HepG2 (cell line): ENCODE measurements around the gene ASCC2. TPM values are rescaled to one million over a fixed set of nuclear protein-coding genes. Genes with fewer than 3 reads are reported as not detected.

Source experiments
- ARNT2 ChIP-seq: sonication (generic); formaldehyde crosslinking; IDR thresholded peaks from 2 replicates; pipeline ENCODE4 v1.8.0; 2022; ENCODE audit warnings: mild to moderate bottlenecking, low read depth, missing genetic modification reagents, moderate library complexity
- IRX3 ChIP-seq: sonication (generic); formaldehyde crosslinking; IDR thresholded peaks from 2 replicates; pipeline ENCODE4 v1.8.1; 2023; ENCODE audit warnings: mild to moderate bottlenecking, low read depth, missing genetic modification reagents, borderline replicate concordance
- MEIS1 ChIP-seq: sonication (generic); formaldehyde crosslinking; IDR thresholded peaks from 2 replicates; pipeline ENCODE4 v1.9.0; 2021; ENCODE audit warnings: mild to moderate bottlenecking, missing genetic modification reagents, moderate library complexity, borderline replicate concordance
- MLX ChIP-seq: IDR thresholded peaks from 2 replicates; pipeline ENCODE4 v1.6.1; 2016
- MXI1 ChIP-seq: IDR thresholded peaks from 3 replicates; pipeline ENCODE4 v1.6.1; 2012; ENCODE audit warnings: low read depth, low read length, inconsistent platforms, borderline replicate concordance
- NRL ChIP-seq: sonication (generic); formaldehyde crosslinking; IDR thresholded peaks from 2 replicates; pipeline ENCODE4 v1.5.0; 2020; ENCODE audit warnings: missing genetic modification reagents, mild to moderate bottlenecking, moderate library complexity, borderline replicate concordance
- PHF8 ChIP-seq: sonication (generic); formaldehyde crosslinking; IDR thresholded peaks from 2 replicates; pipeline ENCODE4 v1.5.0; 2020; ENCODE audit warnings: missing genetic modification reagents
- SALL2 ChIP-seq: sonication (generic); formaldehyde crosslinking; IDR thresholded peaks from 2 replicates; pipeline ENCODE4 v1.8.1; 2023; ENCODE audit warnings: mild to moderate bottlenecking, missing genetic modification reagents, inconsistent platforms
- SKI ChIP-seq: fragments of 450-650 bp; IDR thresholded peaks from one replicate; pipeline ENCODE4 v1.6.1; 2018; ENCODE audit warnings: mild to moderate bottlenecking; ENCODE audit not compliant: partially characterized antibody
- TAF15 ChIP-seq: fragments of 200-400 bp; formaldehyde crosslinking; IDR thresholded peaks from one replicate; pipeline ENCODE4 v1.6.1; 2018; ENCODE audit warnings: mild to moderate bottlenecking, low read depth, low read length; ENCODE audit not compliant: poor library complexity, severe bottlenecking
- TBX2 ChIP-seq: sonication (generic); formaldehyde crosslinking; IDR thresholded peaks from 2 replicates; pipeline ENCODE4 v1.5.0; 2020; ENCODE audit warnings: missing genetic modification reagents, mild to moderate bottlenecking, borderline replicate concordance
- TOPORS ChIP-seq: sonication (generic); formaldehyde crosslinking; IDR thresholded peaks from 2 replicates; pipeline ENCODE4 v1.8.0; 2023; ENCODE audit warnings: mild to moderate bottlenecking, missing genetic modification reagents
- ZBTB14 ChIP-seq: sonication (generic); formaldehyde crosslinking; IDR thresholded peaks from 2 replicates; pipeline ENCODE4 v1.4.0; 2020; ENCODE audit warnings: missing genetic modification reagents
- ZFY ChIP-seq: sonication (generic); formaldehyde crosslinking; IDR thresholded peaks from 2 replicates; pipeline ENCODE4 v1.4.0; 2020; ENCODE audit warnings: missing genetic modification reagents
- ZNF230 ChIP-seq: sonication (generic); formaldehyde crosslinking; IDR thresholded peaks from 2 replicates; pipeline ENCODE4 v1.4.0; 2020; ENCODE audit warnings: mild to moderate bottlenecking, missing genetic modification reagents
- ZNF709 ChIP-seq: sonication (generic); formaldehyde crosslinking; IDR thresholded peaks from 2 replicates; pipeline ENCODE4 v1.5.0; 2020; ENCODE audit warnings: mild to moderate bottlenecking, missing genetic modification reagents
- polyA plus RNA-seq, 8 experiments: library from polyadenylated mRNA; depleted of rRNA in 3 of 8; stranded (reverse) in 7 of 8; unstranded in 1 of 8; fragments of >200 nt; fragmentation: Illumina TruSeq in 4 of 8; extraction: Trizol in 4 of 8; gene quantifications; 2 replicates each; pipeline versions ENCODE4 v1.2.1 to v1.2.3, GENCODE V29; 2011 to 2016; ENCODE audit warnings: low read depth in 4 of 8, missing spikeins in 1 of 8, mixed read lengths in 1 of 8; ENCODE audit not compliant: insufficient read depth in 1 of 8
- total RNA-seq, 5 experiments: library from RNA; depleted of rRNA; stranded (reverse); fragments of >200 nt; fragmentation: Illumina TruSeq; extraction: Trizol; gene quantifications; 2 replicates each; pipeline ENCODE4 v1.2.3, GENCODE V29; 2016; ENCODE audit warnings: low read depth in 1 of 5
- TF ChIP-seq, protein P1 (sequence below): sonication (generic); formaldehyde crosslinking; IDR thresholded peaks from 2 replicates; pipeline ENCODE4 v1.4.0; 2020; ENCODE audit warnings: missing genetic modification reagents
- TF ChIP-seq, protein P2 (sequence below): sonication (generic); formaldehyde crosslinking; IDR thresholded peaks from 2 replicates; pipeline ENCODE4 v1.8.1; 2023; ENCODE audit warnings: mild to moderate bottlenecking, inconsistent platforms, moderate library complexity, missing genetic modification reagents, borderline replicate concordance
- TF ChIP-seq, protein P3 (sequence below): sonication (generic); formaldehyde crosslinking; IDR thresholded peaks from 2 replicates; pipeline ENCODE4 v1.4.0; 2020; ENCODE audit warnings: low read depth, mild to moderate bottlenecking, missing genetic modification reagents

The ASCC2 gene
- total and polyA plus RNA-seq, 2 of the 13 experiments (the other 11 are each of a cell fraction or from before 2014, with no cell fraction given), result 26.2 to 26.3 TPM

- TF ChIP-seq, protein P1, sequence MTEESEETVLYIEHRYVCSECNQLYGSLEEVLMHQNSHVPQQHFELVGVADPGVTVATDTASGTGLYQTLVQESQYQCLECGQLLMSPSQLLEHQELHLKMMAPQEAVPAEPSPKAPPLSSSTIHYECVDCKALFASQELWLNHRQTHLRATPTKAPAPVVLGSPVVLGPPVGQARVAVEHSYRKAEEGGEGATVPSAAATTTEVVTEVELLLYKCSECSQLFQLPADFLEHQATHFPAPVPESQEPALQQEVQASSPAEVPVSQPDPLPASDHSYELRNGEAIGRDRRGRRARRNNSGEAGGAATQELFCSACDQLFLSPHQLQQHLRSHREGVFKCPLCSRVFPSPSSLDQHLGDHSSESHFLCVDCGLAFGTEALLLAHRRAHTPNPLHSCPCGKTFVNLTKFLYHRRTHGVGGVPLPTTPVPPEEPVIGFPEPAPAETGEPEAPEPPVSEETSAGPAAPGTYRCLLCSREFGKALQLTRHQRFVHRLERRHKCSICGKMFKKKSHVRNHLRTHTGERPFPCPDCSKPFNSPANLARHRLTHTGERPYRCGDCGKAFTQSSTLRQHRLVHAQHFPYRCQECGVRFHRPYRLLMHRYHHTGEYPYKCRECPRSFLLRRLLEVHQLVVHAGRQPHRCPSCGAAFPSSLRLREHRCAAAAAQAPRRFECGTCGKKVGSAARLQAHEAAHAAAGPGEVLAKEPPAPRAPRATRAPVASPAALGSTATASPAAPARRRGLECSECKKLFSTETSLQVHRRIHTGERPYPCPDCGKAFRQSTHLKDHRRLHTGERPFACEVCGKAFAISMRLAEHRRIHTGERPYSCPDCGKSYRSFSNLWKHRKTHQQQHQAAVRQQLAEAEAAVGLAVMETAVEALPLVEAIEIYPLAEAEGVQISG (CRISPR knock-in tag), result peak; percentile 84
- TF ChIP-seq SALL2 (0 out of 2 replicates have a peak, but pooled peaks have one; percentile 43), TOPORS (CRISPR knock-in tag) (no peak), TBX2 (peak; percentile 57; the same call in 1 of the 2 replicates), NRL (CRISPR knock-in tag) (0 out of 2 replicates have a peak, but pooled peaks have one; percentile 28), MEIS1 (CRISPR knock-in tag) (peak; percentile 75; the same call in 1 of the 2 replicates), SKI (peak; percentile 81), ARNT2 (CRISPR knock-in tag) (0 out of 2 replicates have a peak, but pooled peaks have one; percentile 27), IRX3 (CRISPR knock-in tag) (no peak), ZNF709 (peak; percentile 49; the same call in 1 of the 2 replicates), MXI1 (peak; percentile 80; the same call in 1 of the 3 replicates), ZBTB14 (CRISPR knock-in tag) (no peak), MLX (0 out of 2 replicates have a peak, but pooled peaks have one; percentile 27), ZNF230 (CRISPR knock-in tag) (peak; percentile 38; the same call in 1 of the 2 replicates), PHF8 (peak; percentile 84), TAF15 (no peak), ZFY (peak; percentile 82)
- TF ChIP-seq, protein P2, sequence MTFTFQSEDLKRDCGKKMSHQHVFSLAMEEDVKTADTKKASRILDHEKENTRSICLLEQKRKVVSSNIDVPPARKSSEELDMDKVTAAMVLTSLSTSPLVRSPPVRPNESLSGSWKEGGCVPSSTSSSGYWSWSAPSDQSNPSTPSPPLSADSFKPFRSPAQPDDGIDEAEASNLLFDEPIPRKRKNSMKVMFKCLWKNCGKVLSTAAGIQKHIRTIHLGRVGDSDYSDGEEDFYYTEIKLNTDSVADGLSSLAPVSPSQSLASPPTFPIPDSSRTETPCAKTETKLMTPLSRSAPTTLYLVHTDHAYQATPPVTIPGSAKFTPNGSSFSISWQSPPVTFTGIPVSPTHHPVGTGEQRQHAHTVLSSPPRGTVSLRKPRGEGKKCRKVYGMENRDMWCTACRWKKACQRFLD (CRISPR knock-in tag), result 0 out of 2 replicates have a peak, but pooled peaks have one; percentile 30
- TF ChIP-seq, protein P3, sequence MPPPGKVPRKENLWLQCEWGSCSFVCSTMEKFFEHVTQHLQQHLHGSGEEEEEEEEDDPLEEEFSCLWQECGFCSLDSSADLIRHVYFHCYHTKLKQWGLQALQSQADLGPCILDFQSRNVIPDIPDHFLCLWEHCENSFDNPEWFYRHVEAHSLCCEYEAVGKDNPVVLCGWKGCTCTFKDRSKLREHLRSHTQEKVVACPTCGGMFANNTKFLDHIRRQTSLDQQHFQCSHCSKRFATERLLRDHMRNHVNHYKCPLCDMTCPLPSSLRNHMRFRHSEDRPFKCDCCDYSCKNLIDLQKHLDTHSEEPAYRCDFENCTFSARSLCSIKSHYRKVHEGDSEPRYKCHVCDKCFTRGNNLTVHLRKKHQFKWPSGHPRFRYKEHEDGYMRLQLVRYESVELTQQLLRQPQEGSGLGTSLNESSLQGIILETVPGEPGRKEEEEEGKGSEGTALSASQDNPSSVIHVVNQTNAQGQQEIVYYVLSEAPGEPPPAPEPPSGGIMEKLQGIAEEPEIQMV (CRISPR knock-in tag), result peak; percentile 84; the same call in 1 of the 2 replicates
Observed at GRCh38 chr22:29837741-29838598, at the start of gene ASCC2 (continued).
